CD4-positive, alpha-beta T cell treated with Interleukin-4 for 4 hours (primary cell): Measurements from ENCODE around the gene TBC1D17.

Experiments
- DNase-seq: peaks from one replicate; pipeline ENCODE4 v3.0.0-alpha.2; 2020

The TBC1D17 gene

DNA sequence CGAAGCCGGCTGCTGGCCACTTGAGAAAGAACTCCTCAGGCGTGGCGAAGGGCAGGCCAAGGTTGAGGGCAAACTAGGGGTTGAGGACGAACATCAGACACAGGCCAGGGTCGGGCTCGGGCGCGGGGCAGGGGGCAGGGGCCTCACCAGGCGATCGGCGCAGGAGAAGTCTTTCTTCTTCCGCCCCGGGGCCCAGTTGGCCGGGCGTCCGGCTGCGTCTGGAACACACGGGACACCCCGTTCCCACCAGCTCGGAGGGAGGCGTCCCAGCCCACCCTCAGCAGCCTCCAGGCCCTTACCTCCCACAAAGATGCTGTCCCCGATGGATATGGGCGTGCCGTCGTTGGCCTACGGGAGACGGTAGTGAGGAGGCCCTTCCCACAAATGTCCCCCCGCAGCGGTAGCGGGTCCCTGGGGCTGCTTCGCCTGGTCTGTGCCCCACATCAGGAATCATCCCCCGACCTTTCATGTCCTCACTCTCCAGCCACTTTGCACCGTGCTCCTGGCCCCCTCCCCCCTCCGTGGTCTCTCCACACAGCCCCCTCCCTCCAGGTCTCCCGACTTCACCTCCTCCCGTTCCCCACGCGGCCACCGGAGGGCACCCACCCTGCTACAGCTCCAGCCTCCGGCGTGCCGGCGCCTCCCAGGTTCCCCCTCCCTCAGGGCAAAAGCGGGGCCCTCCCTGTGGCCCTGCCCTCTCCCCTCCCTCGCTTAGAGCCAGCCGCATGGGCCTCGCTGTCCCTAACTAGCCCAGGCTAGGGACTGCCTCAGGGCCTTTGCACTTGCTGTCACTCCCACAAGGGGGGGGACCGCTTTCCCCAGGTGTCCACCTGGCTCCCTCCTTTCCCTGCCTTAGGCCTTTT lies 14.9 kb upstream of the TBC1D17 start:
- DNase-seq = no peak

DNA sequence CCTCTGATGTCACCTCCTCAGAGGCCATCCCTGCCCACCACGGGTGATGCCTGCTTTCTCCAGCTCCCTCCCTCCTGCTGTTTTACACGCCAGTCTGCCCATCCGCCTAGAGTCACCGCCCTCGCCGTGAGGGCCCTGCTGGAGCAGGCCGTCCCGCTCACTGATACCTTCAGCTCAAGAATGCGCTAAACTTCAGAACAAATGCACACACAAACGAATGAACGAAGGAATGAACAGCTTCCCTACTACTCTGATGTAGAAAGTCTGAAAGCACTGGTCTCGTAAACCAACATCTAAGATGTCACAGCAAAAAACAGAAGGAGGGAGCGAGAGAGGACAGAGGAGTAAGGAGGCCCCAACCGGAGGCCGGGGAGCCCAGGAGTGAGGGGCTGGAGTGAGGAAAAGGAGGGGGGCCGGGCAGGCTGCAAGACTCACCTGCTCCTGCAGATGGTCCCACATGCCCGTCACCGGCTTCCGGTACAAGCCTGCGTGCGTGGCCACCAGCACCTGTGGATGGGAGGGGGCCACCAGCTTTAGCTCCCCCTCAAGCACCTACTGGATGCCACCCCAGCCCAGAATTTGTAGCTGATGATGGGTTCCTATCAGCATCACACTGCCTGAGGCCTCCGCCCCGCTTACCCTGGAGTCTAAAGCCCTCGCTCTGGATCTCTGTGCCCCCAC lies 14.1 kb upstream of the TBC1D17 start:
- no peak for DNase-seq

- DNase-seq = no peak
These were observed 13.6 kb upstream of the TBC1D17 start for GRCh38 chr19:49863935-49864320.

DNA sequence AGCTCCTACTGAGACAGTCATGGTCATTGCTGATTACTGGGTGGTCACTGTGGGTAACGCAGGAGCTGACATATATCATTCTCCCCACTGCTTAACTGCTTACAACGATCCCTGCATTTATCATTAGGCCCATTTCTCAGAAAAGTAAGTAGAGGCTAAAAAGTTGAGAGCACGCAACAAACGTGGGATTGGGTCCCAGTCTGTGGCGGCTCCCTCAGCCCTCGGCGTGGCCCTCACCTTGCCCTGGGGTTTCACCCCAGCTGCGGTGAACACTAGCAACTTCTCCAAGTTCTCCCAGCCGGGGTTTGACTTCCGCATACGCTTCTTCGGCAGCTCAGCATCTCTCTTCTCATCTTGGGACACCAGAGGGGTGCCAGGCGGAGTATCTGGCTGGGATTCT lies 12.6 kb upstream of the TBC1D17 start:
- DNase-seq = no peak

DNA sequence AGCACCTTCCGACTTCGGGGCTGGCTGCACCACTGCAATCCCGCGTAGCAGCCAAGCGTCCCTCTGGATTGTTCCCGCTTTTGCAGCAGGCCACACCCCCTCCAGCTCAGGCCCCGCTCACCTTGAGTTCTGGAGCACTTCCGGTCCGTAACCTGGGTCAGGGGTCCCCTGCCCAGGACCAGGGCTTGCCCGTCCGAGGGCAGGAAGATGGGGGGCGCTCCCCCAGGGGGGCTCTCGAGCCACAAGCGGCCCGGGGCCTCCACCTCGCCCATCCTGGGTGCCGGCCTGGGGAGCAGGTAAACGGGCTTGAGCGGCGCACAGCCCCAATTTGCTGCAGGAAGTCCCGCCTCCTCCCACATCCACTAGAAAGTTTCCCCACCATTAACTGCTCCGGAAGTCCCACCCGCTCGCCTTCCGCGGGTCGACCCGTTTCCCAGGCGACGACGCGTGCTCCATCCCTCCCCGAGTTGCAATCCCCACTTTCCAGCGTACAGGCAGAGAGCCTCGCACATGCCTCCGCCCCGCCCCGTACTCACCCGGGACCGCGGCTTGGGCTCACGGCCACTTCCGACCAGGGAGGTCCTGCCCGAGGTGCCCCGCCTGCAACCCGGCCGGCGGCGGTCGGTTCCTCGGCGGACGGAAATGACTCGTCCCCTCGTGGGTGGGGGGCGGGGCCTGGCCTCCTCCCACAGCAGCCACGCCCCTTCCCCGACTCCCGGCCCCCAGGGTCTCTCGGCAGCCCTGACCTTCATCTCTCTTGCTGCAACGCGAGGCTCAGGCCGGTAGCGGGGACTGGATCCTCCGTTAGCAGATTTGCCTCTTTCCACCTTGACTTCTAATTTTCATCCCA lies 10.3 kb upstream of the TBC1D17 start, which contains the start of gene PNKP:
PNKP (minus strand) TSS at position 644 of the 850 bp plus-strand sequence; CDS start at position 272, 372 bp downstream.
- DNase-seq = peak; percentile 86

GRCh38 chr19:49869009-49869483 lies 8.5 kb upstream of the TBC1D17 start:
- DNase-seq = no peak

DNA sequence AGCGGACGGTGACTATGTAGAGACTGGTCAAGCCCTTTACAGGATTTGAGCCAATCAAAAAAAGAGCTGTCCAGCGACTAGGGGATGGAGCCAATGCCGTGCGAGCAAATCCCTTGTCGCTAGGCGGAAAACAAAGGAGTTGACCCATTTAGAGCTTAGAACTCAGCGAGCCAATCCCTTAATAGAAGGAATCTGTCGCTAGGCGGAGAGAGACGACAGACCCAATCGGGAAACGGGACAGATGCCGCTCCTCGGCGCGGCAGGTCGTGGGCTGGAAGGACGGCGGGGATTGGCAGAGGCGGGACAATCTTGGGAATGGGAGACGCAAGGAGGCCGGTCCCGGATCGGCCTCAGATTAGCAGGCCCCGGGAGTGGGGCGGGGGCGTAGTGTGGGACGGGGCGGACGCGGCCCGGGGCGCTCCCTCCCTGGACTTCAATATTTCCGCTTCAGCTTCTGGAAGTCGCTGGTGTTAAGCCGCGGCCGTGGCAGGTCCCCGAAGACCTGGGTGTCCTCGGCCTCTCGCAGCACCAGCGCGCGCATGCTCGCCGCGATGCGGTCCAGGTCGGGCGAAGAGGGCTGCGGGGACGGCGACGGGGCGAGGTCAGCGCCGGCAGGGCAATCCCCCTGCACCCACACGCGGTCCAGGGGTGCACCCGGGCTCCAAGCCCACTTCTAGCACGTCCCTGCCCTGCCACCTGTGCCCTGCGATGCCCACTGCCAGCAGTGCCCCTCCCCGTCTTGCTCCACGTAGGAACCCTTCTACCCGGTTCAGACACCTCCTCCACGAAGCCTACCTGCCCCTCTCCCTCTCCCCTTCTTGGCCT lies 7.8 kb upstream of the TBC1D17 start:
- DNase-seq = peak; percentile 99

DNA sequence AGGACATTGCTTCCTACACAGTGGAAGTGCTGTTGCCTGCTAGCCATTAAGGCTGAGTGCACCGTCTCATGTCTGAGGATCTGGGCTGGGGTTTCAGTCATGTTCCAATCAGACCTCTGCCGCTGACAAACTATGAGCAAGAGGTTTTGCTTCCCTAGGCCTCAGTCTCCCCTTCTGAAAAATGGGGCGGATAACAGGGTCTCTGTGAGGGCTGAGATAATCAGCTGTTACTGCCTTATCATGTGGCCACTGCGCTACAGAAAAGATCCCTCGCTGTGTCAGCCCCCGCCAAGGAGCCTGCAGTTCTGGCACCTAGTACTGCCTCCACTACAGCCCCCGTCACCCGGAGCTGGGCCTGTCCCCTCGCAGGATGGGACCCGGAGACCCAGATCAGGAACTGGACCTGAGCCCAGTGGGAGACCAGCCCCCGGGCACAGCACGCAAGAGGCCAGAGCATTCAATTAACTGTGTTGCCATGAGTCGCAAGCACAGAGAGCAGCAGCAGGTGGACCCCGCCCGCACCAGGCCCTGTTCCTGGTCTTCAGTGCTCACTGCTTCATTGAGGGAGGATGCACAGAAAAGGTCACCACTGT lies 7.1 kb upstream of the TBC1D17 start:
- no peak for DNase-seq

DNA sequence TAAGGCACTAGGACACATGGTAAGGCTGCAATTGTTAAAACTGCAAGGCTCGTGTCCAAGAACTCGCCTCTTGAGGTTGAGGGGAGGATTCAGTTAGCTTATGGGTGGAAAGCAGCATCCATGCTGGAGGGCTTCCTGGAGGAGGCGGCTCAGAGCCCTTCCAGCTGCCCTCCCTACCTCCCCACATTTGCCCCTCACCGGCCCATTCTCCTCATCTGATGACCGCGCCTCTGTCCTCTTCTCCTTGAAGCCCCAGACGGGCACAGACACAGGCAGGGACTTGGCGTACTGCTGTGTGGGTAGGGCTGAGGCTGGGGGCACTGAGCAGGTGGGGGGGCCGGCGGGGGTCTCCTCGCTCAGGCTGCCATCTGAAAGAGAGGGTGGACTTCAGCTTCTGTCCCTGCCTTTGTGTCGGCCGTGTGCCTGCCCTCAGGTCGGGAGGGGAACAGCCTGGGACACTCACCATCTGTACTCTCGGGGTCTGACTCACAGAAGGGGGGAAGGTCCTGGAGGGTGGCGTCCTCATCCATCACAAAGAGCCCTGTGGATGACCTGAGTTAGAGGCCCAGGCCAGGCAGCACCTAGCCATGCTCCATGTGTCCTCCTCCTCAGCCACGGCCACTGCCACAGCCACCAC lies 6.0 kb upstream of the TBC1D17 start:
- no peak for DNase-seq

DNA sequence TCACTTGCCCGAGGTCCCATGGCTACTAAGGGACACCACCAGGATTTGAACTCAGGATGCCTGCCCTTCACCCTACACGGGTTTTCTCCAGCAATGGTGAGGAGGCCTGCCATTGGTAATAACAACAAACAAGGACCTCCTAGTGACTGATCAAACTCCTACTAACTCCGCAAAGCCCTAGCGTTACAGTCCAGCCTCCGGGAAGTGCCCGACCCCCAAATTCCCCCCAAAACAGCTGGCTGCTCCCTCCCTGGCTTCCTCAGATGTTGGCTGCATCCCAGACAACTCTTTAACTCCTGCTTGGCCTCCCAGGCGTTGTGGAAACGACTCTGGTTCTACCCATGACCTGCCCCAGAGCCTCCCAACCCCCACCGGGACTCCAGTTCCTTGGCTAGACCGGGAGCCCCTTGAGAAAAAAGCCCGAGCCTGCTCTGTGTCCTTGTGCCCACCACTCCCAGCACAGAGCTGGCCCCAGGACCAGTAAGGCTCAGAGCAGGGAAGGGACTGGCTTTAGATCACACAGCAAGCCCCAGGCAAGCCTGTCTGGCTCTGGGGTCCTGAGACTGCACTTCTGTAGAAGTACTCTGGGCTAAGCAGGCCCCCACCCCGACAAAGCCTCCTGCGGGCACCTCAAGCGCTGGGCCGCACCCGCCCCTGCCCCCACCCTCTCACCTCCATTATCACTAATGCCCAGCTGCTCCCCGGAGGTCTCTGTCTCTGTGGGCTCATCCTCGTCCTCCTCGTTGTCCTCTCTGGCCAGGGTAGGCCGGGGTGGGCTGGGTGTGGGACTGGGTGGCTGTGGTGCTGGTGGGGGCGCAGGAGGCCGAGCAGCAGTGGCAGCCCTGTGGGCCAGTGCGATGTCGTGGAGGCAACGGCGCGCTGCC lies 5.0 kb upstream of the TBC1D17 start:
- DNase-seq = no peak

DNA sequence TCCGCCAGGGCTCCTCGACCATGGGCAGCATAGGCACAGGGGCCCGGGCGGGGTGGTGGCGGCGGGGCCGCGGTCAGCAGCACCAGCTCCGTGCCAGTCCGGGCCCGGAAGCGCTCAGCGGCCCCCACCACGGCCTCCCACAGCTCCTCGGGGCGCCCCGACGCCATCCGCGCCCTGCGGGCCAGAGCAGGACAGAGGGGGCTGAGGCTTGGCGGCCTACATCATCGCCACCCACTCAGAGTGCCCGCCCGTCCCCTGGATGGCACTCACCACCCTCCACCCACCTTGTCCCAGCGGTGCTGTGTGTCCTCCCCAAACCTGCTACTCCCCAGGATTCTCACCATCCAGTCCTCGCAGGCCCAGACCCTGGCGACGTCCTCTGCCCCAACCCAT lies 4.4 kb upstream of the TBC1D17 start:
- no peak for DNase-seq

GRCh38 chr19:49873834-49874233 lies 3.7 kb upstream of the TBC1D17 start:
- no peak for DNase-seq

DNA sequence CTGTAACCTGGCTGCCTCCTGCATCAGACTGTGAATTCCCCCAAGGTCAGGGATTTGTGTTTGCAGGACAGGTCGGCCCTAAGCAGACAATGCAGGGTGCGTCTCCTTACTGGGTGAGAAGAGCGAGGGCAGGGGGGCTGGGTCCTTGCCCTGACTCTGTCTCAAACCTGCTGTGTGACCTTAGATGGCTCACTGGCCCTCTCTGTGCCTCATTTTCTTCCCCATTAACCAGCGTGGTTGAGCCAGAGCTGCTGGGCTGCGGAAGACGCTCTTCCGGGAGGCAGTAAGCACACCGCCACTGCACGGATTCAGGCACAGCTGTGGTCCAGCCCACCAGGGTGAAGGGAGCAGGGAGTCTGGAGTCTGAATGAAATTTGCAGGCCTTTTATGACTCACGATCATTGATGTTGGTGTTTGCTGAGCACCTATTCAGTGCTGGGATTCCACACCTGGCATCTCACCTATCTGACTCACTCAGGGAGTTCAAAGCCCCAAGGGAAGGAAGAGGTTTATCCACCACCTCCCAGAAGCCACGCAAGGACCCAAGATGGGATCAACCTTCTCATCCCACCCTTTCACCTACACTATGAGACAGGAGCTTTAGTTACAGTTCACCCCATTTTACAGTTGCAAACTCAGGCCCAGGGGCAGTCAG lies 2.9 kb upstream of the TBC1D17 start:
- no peak for DNase-seq

- DNase-seq = no peak
These were observed 2.3 kb upstream of the TBC1D17 start for GRCh38 chr19:49875177-49875576.

DNA sequence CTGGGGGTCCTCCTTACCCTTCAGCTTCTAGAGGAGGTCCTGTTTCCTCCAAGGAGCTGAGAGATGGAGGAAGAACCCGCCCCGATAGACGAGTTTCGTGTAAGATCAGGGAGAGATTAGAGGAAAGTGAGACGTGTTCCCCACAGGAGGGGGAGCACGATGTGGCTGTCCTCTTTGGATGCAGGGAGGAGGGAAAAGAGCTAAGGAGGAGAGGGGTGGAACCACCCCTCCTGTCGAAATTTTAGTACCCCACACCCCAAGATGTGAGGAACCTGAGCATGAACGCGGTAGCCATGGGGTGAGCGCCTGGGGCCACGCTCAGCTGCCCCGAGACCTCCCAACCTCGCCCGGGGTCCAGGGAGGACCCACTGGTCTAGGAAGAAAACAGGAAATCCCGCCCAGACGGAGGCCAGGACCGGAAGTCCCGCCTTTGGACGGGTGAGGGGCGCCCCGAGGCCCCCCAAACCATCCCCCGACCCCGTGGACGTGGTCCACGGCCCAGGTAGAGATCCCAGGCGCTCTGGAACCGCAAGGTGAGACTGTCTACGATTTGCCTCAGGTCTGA lies 1.6 kb upstream of the TBC1D17 start:
- peak; percentile 24 for DNase-seq

DNA sequence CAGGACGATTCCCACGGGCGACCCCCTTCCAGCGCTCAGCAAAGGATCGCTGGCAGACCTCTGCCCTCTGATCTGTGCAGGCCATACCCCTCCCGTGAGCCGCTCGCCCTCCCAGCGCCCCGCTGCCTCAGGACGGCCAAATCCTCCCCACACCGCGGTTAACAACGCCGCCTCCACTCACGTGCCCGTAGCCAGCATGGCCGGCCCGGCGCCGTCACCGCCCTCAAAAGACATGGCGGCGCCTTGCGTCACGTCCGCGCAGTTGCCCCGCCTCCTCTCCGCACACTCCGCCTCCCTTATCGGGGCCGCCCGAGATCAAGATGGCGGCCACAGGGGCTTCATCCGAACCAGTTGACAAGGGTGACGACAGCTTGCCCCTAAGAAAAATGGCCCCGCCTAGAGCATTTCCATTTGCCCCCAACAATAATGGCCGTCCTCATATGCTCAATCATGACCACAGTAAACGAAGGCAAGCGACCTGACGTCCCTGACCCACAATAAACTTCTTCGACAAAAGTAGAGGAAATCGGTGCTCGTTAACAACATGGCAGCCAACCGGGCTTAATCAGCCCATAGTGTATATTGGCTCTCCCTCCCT lies 981 bp upstream of the TBC1D17 start:
- DNase-seq = peak; percentile 99

GRCh38 chr19:49877879-49878743 lies 609 bp downstream of the TBC1D17 start:
- DNase-seq = peak; percentile 98

- no peak for DNase-seq
These were observed 1.2 kb downstream of the TBC1D17 start for GRCh38 chr19:49878744-49879070.
